ENCODE results near the gene VEPH1.

Gene VEPH1

DNA sequence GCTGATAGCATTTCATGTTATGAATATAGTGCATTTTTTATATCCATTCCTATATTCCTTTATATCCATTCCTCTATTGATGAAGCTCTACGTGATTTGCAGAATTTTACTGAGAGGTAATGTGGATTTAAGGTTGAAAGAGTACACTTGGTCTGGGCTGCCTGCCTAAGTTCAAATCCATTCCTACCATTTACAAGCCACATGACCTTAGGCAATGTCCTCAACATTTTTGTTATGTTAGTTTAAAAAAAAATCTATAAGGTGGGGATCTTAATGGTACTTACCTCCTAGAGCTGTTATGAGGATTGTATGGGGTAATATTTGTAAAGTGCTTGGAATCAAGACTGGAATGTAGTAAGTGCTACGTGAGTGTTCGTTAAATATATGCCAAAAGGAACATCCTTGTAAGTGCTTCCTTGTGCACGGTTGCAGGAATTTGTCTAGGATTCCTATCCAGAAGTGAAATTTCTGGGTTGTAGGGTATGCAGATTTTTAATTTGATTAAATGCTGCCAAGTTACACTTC, 11.2 kb upstream of the VEPH1 start:
- TF ChIP-seq POLR2AphosphoS5 (IDR thresholded peaks at IDR 0.05; ENCODE audit: low read depth) (no peak), GABPA (IDR thresholded peaks at IDR 0.05; ENCODE audit: low read depth) (no peak), SPI1 (IDR thresholded peaks at IDR 0.05; ENCODE audit: borderline replicate concordance, low read depth) (no peak)
- TF ChIP-seq, protein P1, sequence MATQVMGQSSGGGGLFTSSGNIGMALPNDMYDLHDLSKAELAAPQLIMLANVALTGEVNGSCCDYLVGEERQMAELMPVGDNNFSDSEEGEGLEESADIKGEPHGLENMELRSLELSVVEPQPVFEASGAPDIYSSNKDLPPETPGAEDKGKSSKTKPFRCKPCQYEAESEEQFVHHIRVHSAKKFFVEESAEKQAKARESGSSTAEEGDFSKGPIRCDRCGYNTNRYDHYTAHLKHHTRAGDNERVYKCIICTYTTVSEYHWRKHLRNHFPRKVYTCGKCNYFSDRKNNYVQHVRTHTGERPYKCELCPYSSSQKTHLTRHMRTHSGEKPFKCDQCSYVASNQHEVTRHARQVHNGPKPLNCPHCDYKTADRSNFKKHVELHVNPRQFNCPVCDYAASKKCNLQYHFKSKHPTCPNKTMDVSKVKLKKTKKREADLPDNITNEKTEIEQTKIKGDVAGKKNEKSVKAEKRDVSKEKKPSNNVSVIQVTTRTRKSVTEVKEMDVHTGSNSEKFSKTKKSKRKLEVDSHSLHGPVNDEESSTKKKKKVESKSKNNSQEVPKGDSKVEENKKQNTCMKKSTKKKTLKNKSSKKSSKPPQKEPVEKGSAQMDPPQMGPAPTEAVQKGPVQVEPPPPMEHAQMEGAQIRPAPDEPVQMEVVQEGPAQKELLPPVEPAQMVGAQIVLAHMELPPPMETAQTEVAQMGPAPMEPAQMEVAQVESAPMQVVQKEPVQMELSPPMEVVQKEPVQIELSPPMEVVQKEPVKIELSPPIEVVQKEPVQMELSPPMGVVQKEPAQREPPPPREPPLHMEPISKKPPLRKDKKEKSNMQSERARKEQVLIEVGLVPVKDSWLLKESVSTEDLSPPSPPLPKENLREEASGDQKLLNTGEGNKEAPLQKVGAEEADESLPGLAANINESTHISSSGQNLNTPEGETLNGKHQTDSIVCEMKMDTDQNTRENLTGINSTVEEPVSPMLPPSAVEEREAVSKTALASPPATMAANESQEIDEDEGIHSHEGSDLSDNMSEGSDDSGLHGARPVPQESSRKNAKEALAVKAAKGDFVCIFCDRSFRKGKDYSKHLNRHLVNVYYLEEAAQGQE (IDR thresholded peaks at IDR 0.05; ENCODE audit: insufficient replicate concordance, low read depth): no peak
- TF ChIP-seq, protein P2, sequence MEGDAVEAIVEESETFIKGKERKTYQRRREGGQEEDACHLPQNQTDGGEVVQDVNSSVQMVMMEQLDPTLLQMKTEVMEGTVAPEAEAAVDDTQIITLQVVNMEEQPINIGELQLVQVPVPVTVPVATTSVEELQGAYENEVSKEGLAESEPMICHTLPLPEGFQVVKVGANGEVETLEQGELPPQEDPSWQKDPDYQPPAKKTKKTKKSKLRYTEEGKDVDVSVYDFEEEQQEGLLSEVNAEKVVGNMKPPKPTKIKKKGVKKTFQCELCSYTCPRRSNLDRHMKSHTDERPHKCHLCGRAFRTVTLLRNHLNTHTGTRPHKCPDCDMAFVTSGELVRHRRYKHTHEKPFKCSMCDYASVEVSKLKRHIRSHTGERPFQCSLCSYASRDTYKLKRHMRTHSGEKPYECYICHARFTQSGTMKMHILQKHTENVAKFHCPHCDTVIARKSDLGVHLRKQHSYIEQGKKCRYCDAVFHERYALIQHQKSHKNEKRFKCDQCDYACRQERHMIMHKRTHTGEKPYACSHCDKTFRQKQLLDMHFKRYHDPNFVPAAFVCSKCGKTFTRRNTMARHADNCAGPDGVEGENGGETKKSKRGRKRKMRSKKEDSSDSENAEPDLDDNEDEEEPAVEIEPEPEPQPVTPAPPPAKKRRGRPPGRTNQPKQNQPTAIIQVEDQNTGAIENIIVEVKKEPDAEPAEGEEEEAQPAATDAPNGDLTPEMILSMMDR (IDR thresholded peaks at IDR 0.05; ENCODE audit: insufficient read depth, low read length): no peak
- Histone ChIP-seq H3K27ac (replicated peaks) (no peak overlapping the region), H3K27me3 (ENCODE audit: insufficient read depth, poor library complexity, severe bottlenecking) (peaks cover 2% of the 10 kb centered on the region), H3K4me3 (replicated peaks; ENCODE audit: insufficient read depth, low read length) (no peak overlapping the region)
- DNase-seq (ENCODE audit: low read depth in 1 of 2, low spot score in 1 of 2): no peak

DNA sequence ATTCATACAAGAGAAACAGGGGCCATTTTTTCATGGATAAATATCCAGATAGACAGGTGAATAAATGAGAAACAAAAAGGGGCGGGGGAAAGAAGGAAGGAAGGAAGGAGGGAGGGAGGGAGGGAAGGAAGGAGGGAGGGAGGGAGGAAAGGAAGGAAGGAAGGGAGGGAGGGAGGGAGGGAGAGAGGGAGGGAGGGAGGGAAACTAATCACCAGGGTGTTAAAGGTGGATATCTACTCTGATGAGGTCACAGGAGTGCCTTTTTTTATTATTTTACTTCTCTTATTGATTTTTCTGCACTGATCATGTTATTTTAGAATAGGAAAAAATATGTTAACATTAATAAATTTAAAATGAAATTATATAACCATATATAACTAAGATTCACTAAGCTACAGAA, 10.4 kb upstream of the VEPH1 start:
- peaks cover 2% of the 10 kb centered on the region for H3K27me3 ChIP-seq (ENCODE audit: insufficient read depth, poor library complexity, severe bottlenecking)
- no peak overlapping the region for H3K27ac ChIP-seq (replicated peaks)
- DNase-seq (ENCODE audit: low read depth in 1 of 2, low spot score in 1 of 2): no peak
- no peak overlapping the region for H3K4me3 ChIP-seq (replicated peaks; ENCODE audit: insufficient read depth, low read length)
- no peak for TF ChIP-seq GABPA (IDR thresholded peaks at IDR 0.05; ENCODE audit: low read depth)
- TF ChIP-seq SPI1 (IDR thresholded peaks at IDR 0.05; ENCODE audit: borderline replicate concordance, low read depth): no peak
- TF ChIP-seq, protein P1 (IDR thresholded peaks at IDR 0.05; ENCODE audit: insufficient replicate concordance, low read depth): no peak
- TF ChIP-seq, protein P2 (IDR thresholded peaks at IDR 0.05; ENCODE audit: insufficient read depth, low read length): no peak
- no peak for TF ChIP-seq POLR2AphosphoS5 (IDR thresholded peaks at IDR 0.05; ENCODE audit: low read depth)

DNA sequence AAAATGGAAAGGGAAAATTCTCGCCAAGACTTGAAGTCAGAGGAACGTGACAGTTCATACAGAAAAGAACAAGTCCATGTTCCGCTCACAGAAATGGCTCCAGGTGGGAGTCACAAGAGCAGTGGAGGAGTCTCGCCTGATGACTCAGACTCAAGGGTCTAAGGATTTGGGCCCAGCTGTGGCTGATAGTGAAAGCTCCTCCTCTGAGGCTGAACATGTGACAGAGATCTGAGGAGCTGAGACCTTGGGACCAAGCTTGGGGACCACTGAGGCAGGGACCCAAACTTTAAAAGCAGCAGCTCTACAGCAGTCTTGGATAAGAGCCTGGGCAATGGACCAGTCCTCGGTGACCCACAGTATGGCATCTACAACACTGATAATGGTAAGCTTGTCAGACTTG, 9.3 kb upstream of the VEPH1 start:
- Histone ChIP-seq H3K27ac (replicated peaks) (no peak overlapping the region), H3K27me3 (ENCODE audit: insufficient read depth, poor library complexity, severe bottlenecking) (peaks cover 2% of the 10 kb centered on the region), H3K4me3 (replicated peaks; ENCODE audit: insufficient read depth, low read length) (no peak overlapping the region)
- no peak for DNase-seq (ENCODE audit: low read depth in 1 of 2, low spot score in 1 of 2)
- TF ChIP-seq POLR2AphosphoS5 (IDR thresholded peaks at IDR 0.05; ENCODE audit: low read depth) (no peak), SPI1 (IDR thresholded peaks at IDR 0.05; ENCODE audit: borderline replicate concordance, low read depth) (no peak), GABPA (IDR thresholded peaks at IDR 0.05; ENCODE audit: low read depth) (no peak)
- TF ChIP-seq, protein P2 (IDR thresholded peaks at IDR 0.05; ENCODE audit: insufficient read depth, low read length): no peak
- TF ChIP-seq, protein P1 (IDR thresholded peaks at IDR 0.05; ENCODE audit: insufficient replicate concordance, low read depth): no peak
